ENCODE measurements around the gene LIMS3.
"Not testable (repeated sequence)": the region's sequence is repeated elsewhere in the genome, so short reads cannot be mapped to it uniquely, and the experiment has no call there.

The LIMS3 gene, protein sequence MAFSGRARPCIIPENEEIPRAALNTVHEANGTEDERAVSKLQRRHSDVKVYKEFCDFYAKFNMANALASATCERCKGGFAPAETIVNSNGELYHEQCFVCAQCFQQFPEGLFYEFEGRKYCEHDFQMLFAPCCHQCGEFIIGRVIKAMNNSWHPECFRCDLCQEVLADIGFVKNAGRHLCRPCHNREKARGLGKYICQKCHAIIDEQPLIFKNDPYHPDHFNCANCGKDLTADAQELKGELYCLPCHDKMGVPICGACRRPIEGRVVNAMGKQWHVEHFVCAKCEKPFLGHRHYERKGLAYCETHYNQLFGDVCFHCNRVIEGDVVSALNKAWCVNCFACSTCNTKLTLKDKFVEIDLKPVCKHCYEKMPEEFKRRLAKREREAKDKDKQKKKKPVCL

DNA sequence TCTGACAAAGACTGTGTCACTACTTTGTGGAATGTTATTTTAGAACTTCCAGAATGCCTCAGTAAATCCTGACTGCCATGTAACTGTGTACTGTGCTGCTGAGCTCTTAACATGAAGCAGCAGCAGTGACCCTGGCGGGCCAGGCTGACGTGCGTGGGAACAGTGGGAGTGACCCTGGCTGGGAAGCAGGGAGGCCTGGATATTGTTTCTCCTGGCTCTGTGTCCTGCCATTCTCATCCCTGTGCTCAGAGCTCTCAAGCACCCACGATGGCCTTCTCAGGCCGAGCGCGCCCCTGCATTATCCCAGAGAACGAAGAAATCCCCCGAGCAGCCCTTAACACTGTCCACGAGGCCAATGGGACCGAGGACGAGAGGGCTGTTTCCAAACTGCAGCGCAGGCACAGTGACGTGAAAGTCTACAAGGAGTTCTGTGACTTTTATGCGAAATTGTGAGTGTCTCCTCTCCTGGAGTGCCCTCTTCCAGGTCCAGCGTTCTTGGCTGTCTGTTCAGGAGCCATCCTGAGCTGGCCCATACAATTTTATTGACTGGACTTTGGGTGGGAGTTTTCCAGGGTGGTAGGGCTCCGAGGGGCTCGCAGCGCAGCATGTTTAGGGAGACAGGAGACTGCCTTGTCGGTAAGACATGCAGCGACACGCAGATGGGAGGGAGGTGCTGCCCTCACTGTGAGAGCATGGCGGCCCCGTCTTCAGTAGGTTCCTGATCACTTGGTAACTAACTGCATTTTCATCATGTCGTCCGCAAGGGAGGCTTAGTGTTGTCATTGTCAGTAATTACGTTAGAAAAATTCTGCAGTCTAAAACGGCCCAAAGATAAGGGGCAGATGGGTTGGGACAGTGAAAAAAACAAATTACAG, at the start of gene LIMS3:
LIMS3 (plus strand) TSS at position 227 of the 875 bp plus-strand sequence; CDS start at position 268, 41 bp downstream.
- not testable (repeated sequence) for DNase-seq

- DNase-seq, result not testable (repeated sequence)
Measured at GRCh38 chr2:109871129-109871751, 27.2 kb upstream of the LIMS3 start.

GRCh38 chr2:109876625-109877024, 21.9 kb upstream of the LIMS3 start:
- DNase-seq, result not testable (repeated sequence)

DNA sequence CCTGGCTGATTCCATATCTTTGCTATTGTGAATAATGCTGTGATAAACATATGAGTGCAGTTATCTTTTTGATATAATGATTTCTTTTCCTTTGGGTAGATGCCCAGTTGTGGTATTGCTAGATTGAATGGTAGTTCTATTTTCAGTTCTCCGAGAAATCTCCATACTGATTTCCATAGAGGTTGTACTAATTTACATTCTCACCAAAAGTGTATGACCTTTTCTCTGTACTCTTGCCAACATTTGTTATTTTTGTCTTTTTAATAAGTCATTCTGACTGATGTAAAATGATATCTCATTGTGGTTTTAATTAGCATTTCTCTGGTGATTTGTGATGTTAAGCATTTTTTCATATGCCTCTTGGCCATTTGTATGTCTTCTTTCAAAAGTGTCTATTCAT, 16.4 kb upstream of the LIMS3 start:
- not testable (repeated sequence) for DNase-seq

DNA sequence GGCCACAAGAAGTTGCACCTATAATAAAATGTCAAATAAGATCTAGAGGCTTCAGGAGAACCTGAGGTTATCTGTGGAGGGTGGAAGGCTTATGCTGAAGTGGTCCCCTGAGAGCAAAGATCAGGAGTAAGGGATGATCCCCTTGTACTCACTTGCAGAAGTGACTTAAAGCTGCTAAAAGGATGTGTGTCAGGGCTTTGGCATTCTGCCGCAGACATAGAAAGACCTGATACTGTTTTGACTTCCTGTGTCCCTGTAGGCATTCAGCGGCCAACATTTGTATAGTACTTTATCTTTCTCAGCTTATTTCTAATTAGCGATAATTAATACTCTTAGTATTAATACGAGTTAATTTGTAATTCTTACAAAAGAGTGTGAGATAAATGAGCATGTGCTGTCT, 10.1 kb upstream of the LIMS3 start:
- not testable (repeated sequence) for DNase-seq

GRCh38 chr2:109889909-109890308, 8.6 kb upstream of the LIMS3 start:
- DNase-seq, result not testable (repeated sequence)

- DNase-seq, result not testable (repeated sequence)
Measured at GRCh38 chr2:109891024-109891423, 7.5 kb upstream of the LIMS3 start.

DNA sequence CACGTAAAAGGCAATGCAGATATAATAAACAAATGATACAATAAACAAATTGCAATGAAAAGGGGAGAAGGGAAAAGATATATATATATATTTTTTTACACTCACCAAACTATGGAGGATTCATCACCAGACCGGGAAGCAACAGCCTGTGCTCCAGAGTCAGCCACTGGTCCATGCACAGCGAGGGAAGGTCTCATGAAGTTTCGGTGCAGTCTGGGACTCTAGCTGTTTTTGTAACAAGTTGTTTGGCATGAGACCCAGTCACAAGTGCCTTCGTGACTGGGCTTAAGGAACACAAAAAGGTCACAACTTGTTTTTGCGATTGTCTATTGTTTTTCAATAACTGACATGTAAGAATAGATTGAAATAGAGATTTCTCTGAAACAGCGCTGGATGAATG, 4.8 kb upstream of the LIMS3 start:
- DNase-seq, result not testable (repeated sequence)

- not testable (repeated sequence) for DNase-seq
Measured at GRCh38 chr2:109894141-109894540, 4.3 kb upstream of the LIMS3 start.

- DNase-seq, result not testable (repeated sequence)
Measured at GRCh38 chr2:109895090-109895869, 3.2 kb upstream of the LIMS3 start.

DNA sequence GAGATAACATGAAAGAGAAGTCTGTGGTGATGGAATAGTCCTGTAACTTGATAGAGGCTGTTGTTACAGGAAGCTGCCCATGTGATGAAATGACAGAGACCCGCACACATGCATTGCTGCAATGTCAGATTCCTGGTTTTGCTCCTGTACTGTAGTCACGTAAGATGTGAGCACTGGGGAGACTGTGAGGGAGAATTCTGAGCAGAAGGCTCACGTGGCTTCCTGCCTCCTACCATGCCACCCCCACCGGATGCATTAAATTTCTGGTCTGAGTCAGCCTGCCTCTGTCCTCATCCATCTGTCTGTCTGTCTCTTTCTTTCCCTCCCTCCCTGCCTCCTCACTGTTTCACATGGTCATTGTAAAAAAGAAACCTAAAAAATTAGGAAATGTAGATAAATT, 2.3 kb upstream of the LIMS3 start:
- not testable (repeated sequence) for DNase-seq

GRCh38 chr2:109897769-109898461, 573 bp upstream of the LIMS3 start:
- not testable (repeated sequence) for DNase-seq

GRCh38 chr2:109905796-109906195, 7.3 kb downstream of the LIMS3 start:
- DNase-seq, result not testable (repeated sequence)

GRCh38 chr2:109908626-109909025, 10.1 kb downstream of the LIMS3 start:
- DNase-seq, result not testable (repeated sequence)

- DNase-seq, result not testable (repeated sequence)
Measured at GRCh38 chr2:109910789-109911188, 12.3 kb downstream of the LIMS3 start.

- not testable (repeated sequence) for DNase-seq
Measured at GRCh38 chr2:109913911-109914310, 15.4 kb downstream of the LIMS3 start.

GRCh38 chr2:109914552-109914951, 16.1 kb downstream of the LIMS3 start:
- not testable (repeated sequence) for DNase-seq

- not testable (repeated sequence) for DNase-seq
Measured at GRCh38 chr2:109915830-109916229, 17.3 kb downstream of the LIMS3 start.

DNA sequence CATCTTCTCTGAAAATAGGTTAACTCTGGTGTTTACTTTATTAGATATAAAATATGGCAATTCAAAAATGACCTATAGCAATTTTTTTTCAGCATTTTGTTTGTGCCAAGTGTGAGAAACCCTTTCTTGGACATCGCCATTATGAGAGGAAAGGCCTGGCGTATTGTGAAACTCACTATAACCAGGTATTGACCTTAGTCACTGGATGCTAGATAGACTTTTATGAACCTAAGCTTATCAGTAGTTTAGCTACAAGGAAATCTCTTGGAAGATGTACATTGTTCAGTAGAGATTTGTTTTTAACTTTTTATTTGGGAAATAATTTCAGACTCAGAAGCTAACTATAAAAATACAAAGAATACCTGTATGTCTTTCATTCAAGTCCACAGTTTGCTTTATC, 21.7 kb downstream of the LIMS3 start:
- DNase-seq, result not testable (repeated sequence)

GRCh38 chr2:109921543-109922384, 23.3 kb downstream of the LIMS3 start:
- DNase-seq, result not testable (repeated sequence)

DNA sequence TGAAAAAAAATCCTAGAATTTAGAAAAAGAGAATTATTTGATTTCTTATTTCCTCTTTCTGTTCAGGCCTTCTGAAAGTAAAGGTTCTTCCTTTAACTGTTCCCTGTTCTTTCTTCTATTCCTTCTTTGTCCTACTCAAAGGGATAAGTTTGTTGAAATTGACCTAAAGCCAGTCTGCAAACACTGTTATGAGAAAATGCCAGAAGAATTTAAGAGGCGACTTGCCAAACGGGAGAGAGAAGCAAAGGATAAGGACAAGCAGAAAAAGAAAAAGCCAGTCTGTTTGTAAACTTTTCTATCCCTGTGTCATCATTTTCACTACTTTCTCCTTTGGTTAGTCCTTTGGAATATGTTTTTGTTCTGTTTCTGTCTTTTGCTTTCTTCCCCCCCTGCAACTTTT, 26.0 kb downstream of the LIMS3 start:
- DNase-seq, result not testable (repeated sequence)

Data from right forelimb (tissue), 1 donor.